ENCODE data around the gene GGACT. TPM values are rescaled to one million over a fixed set of nuclear protein-coding genes. Genes with fewer than 3 reads are reported as not detected.

GGACT gene
- polyA plus RNA-seq, 3 donors: 1.7 to 8.3 (median 6.5) TPM

- Histone ChIP-seq H3K79me2 (ENCODE audit: insufficient read depth, low read length) (no peaks in the 10 kb centered on the region), H4K20me1 (ENCODE audit: insufficient read depth, low read length) (no peaks in the 10 kb centered on the region), H2AFZ (ENCODE audit: insufficient read depth, low read depth, low read length, poor library complexity, severe bottlenecking) (no peak overlapping the region), H3K4me3 (replicated peaks in 1 of 3; ENCODE audit: low read depth in 2 of 3, low read length in 3 of 3) (no peak overlapping the region), H3K9ac (ENCODE audit: insufficient read depth, low read length, poor library complexity, severe bottlenecking) (no peak overlapping the region), H3K27me3 (ENCODE audit: control insufficient read depth in 2 of 2, insufficient read depth in 2 of 2, low read length in 2 of 2) (no peaks in the 10 kb centered on the region), H3K27ac (ENCODE audit: low read depth in 1 of 2, low read length in 2 of 2) (no peak overlapping the region), H3K4me2 (replicated peaks; ENCODE audit: extremely low read depth, low read length, poor library complexity, severe bottlenecking) (no peak overlapping the region), H3K4me1 (ENCODE audit: control insufficient read depth in 1 of 2, insufficient read depth in 2 of 2, low read length in 2 of 2) (no peaks in the 10 kb centered on the region), H3K36me3 (replicated peaks in 1 of 2; ENCODE audit: control insufficient read depth in 1 of 2, insufficient read depth in 2 of 2, low read length in 2 of 2) (peaks cover 52 to 90% of the 10 kb centered on the region in 2 donors), H3K9me3 (replicated peaks in 1 of 2; ENCODE audit: control insufficient read depth in 1 of 2, insufficient read depth in 1 of 2, low read length in 2 of 2) (no peaks in the 10 kb centered on the region)
- intact Hi-C loops (cut with micrococcal nuclease): no loop called here
- H3K4me3 Mint-ChIP-seq: no peak overlapping the region
- no peak for DNase-seq
- peaks cover 0 to 2% (median 0%) of the 10 kb centered on the region in 3 donors for H3K27me3 Mint-ChIP-seq (ENCODE audit: low read depth in 3 of 3)
- TF ChIP-seq, protein P1, sequence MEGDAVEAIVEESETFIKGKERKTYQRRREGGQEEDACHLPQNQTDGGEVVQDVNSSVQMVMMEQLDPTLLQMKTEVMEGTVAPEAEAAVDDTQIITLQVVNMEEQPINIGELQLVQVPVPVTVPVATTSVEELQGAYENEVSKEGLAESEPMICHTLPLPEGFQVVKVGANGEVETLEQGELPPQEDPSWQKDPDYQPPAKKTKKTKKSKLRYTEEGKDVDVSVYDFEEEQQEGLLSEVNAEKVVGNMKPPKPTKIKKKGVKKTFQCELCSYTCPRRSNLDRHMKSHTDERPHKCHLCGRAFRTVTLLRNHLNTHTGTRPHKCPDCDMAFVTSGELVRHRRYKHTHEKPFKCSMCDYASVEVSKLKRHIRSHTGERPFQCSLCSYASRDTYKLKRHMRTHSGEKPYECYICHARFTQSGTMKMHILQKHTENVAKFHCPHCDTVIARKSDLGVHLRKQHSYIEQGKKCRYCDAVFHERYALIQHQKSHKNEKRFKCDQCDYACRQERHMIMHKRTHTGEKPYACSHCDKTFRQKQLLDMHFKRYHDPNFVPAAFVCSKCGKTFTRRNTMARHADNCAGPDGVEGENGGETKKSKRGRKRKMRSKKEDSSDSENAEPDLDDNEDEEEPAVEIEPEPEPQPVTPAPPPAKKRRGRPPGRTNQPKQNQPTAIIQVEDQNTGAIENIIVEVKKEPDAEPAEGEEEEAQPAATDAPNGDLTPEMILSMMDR (IDR thresholded peaks at IDR 0.05): no peak
- H3K36me3 Mint-ChIP-seq: peaks cover 73 to 75% of the 10 kb centered on the region in 2 donors
- 98% methylated on average over 9 of the region's 16 CpGs for whole genome bisulfite sequencing (ENCODE audit: insufficient coverage)
- no peaks in the 10 kb centered on the region for H3K9me3 Mint-ChIP-seq
- no peaks in the 10 kb centered on the region for H3K4me1 Mint-ChIP-seq
- no peak overlapping the region for H3K27ac Mint-ChIP-seq
These were observed 48.8 kb upstream of the GGACT start for GRCh38 chr13:100637380-100637779.

GRCh38 chr13:100636441-100636840, 47.9 kb upstream of the GGACT start:
- Histone ChIP-seq H2AFZ (ENCODE audit: insufficient read depth, low read depth, low read length, poor library complexity, severe bottlenecking) (no peak overlapping the region), H3K9me3 (replicated peaks in 1 of 2; ENCODE audit: control insufficient read depth in 1 of 2, insufficient read depth in 1 of 2, low read length in 2 of 2) (no peaks in the 10 kb centered on the region), H3K79me2 (ENCODE audit: insufficient read depth, low read length) (no peaks in the 10 kb centered on the region), H3K27ac (ENCODE audit: low read depth in 1 of 2, low read length in 2 of 2) (no peak overlapping the region), H4K20me1 (ENCODE audit: insufficient read depth, low read length) (no peaks in the 10 kb centered on the region), H3K4me3 (replicated peaks in 1 of 3; ENCODE audit: low read depth in 2 of 3, low read length in 3 of 3) (no peak overlapping the region), H3K9ac (ENCODE audit: insufficient read depth, low read length, poor library complexity, severe bottlenecking) (no peak overlapping the region), H3K36me3 (replicated peaks in 1 of 2; ENCODE audit: control insufficient read depth in 1 of 2, insufficient read depth in 2 of 2, low read length in 2 of 2) (peaks cover 44 to 87% of the 10 kb centered on the region in 2 donors), H3K27me3 (ENCODE audit: control insufficient read depth in 2 of 2, insufficient read depth in 2 of 2, low read length in 2 of 2) (no peaks in the 10 kb centered on the region), H3K4me1 (ENCODE audit: control insufficient read depth in 1 of 2, insufficient read depth in 2 of 2, low read length in 2 of 2) (no peaks in the 10 kb centered on the region), H3K4me2 (replicated peaks; ENCODE audit: extremely low read depth, low read length, poor library complexity, severe bottlenecking) (no peak overlapping the region)
- Mint-ChIP-seq H3K27me3 (ENCODE audit: low read depth in 3 of 3) (no peaks in the 10 kb centered on the region), H3K4me3 (no peak overlapping the region), H3K27ac (peak overlapping the region in 2 of 7 donors; percentile 16 to 58), H3K9me3 (no peaks in the 10 kb centered on the region), H3K4me1 (peaks cover 2% of the 10 kb centered on the region), H3K36me3 (peaks cover 70 to 72% of the 10 kb centered on the region in 2 donors)
- intact Hi-C loops (cut with micrococcal nuclease): no loop called here
- DNase-seq: no peak
- 100% methylated on average over 4 of the region's 7 CpGs for WGBS (ENCODE audit: insufficient coverage)
- TF ChIP-seq, protein P1 (IDR thresholded peaks at IDR 0.05): no peak

All from CD14-positive monocyte (primary cell).